ENCODE data around the gene AREL1. TPM values are rescaled to one million over a fixed set of nuclear protein-coding genes. Genes with fewer than 3 reads are reported as not detected.

AREL1 gene
- total RNA-seq, 1 experiment from 2014 or later = 34.2 TPM

DNA sequence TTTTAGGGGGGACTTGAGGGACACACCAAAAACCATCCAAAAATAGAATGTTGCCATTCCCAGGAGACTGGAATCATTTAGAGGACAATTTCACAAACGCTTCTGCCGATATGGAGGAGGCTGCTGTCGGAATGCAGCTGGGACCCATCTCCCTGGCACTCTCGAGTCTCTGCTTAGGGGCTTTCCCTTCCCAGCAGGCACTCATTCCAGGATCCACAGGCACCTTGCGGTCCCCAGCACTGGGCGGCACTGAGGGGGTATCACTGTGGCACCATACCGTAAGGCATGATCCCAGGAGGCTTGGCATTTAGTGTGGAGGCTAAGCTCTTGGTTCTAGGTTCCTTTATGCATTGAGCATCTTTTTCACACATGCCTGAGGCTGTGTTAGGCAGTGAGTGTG is 64.3 kb downstream of the AREL1 start:
- H3K9me3 Mint-ChIP-seq = no peaks in the 10 kb centered on the region
- no peak overlapping the region for H3K4me2 ChIP-seq (ENCODE audit: insufficient read depth, insufficient read length, low read length)
- H3K14ac ChIP-seq (ENCODE audit: insufficient read depth, low read length) = no peak overlapping the region

More for the DNA sequence above, 64.3 kb downstream of the AREL1 start:
- Mint-ChIP-seq H3K27ac (0 out of 7 replicates have a peak overlapping the region, but pooled peaks of 1 of the 3 experiments have one; percentile 73), H3K4me3 (0 out of 5 replicates have a peak overlapping the region, but pooled peaks of 1 of the 2 experiments have one; percentile 36), H3K27me3 (ENCODE audit: low read depth) (peaks cover 4% of the 10 kb centered on the region), H3K36me3 (ENCODE audit: insufficient read depth in 1 of 3, low read depth in 3 of 3) (peaks cover 0 to 1% (median 0%) of the 10 kb centered on the region in 3 experiments; a peak in 1 of 7 replicates), H3K4me1 (peaks cover 12 to 16% of the 10 kb centered on the region in 2 experiments)
- DNase-seq = no peak
- H3K18ac ChIP-seq (ENCODE audit: insufficient read length, low read depth, low read length) = no peak overlapping the region
- no peak overlapping the region for H2BK15ac ChIP-seq (ENCODE audit: low read depth, low read length)
- TF ChIP-seq, protein P1, sequence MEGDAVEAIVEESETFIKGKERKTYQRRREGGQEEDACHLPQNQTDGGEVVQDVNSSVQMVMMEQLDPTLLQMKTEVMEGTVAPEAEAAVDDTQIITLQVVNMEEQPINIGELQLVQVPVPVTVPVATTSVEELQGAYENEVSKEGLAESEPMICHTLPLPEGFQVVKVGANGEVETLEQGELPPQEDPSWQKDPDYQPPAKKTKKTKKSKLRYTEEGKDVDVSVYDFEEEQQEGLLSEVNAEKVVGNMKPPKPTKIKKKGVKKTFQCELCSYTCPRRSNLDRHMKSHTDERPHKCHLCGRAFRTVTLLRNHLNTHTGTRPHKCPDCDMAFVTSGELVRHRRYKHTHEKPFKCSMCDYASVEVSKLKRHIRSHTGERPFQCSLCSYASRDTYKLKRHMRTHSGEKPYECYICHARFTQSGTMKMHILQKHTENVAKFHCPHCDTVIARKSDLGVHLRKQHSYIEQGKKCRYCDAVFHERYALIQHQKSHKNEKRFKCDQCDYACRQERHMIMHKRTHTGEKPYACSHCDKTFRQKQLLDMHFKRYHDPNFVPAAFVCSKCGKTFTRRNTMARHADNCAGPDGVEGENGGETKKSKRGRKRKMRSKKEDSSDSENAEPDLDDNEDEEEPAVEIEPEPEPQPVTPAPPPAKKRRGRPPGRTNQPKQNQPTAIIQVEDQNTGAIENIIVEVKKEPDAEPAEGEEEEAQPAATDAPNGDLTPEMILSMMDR (conservative IDR thresholded peaks at IDR 0.05) = no peak
- no peak overlapping the region for H3K4ac ChIP-seq (ENCODE audit: low read depth, low read length)
- H3K79me1 ChIP-seq (ENCODE audit: insufficient read depth, low read depth, low read length, poor library complexity, severe bottlenecking) = no peaks in the 10 kb centered on the region
- H4K91ac ChIP-seq (ENCODE audit: insufficient read length, low read depth, low read length) = no peak overlapping the region
- H2AK5ac ChIP-seq (ENCODE audit: insufficient read length, low read length) = no peak overlapping the region
- H3K9me3 ChIP-seq (ENCODE audit: control insufficient read depth, low read depth, low read length) = no peaks in the 10 kb centered on the region
- no peak overlapping the region for H2BK120ac ChIP-seq (ENCODE audit: low read depth, low read length, poor library complexity, severe bottlenecking)
- no peak overlapping the region for H2BK20ac ChIP-seq (ENCODE audit: low read depth, low read length, poor library complexity, severe bottlenecking)
- H3K27ac ChIP-seq (ENCODE audit: insufficient read length, low read depth, low read length) = no peak overlapping the region
- no peak overlapping the region for H3K9ac ChIP-seq (ENCODE audit: extremely low read depth, insufficient read length, low read length)
- no peaks in the 10 kb centered on the region for H3K4me1 ChIP-seq (ENCODE audit: insufficient read depth, low read length)
- no peaks in the 10 kb centered on the region for H3K79me2 ChIP-seq (ENCODE audit: insufficient read depth, low read length)
- no peak overlapping the region for H3K23ac ChIP-seq (ENCODE audit: insufficient read length, low read depth, low read length)
- H3K23me2 ChIP-seq (ENCODE audit: insufficient read length, low read depth, low read length, poor library complexity, severe bottlenecking) = no peaks in the 10 kb centered on the region
- no peak overlapping the region for H4K5ac ChIP-seq (ENCODE audit: insufficient read length, low read depth, low read length)
- H4K8ac ChIP-seq (replicated peaks; ENCODE audit: insufficient read length, low read depth, low read length) = no peak overlapping the region
- H4K20me1 ChIP-seq (ENCODE audit: control insufficient read depth, insufficient read depth, insufficient read length) = peaks cover 2% of the 10 kb centered on the region
- H3K56ac ChIP-seq (ENCODE audit: insufficient read length, low read depth, low read length) = no peak overlapping the region
- no peak overlapping the region for H3T11ph ChIP-seq (ENCODE audit: low read length)
- no peaks in the 10 kb centered on the region for H3K27me3 ChIP-seq (ENCODE audit: insufficient read depth, low read length)
- H2AFZ ChIP-seq (ENCODE audit: low read length) = no peak overlapping the region
- no CpG with 5 or more reads among the region's 7 CpGs for WGBS (ENCODE audit: extremely low coverage, insufficient read length, low lambda C conversion rate)
- no peak overlapping the region for H2BK5ac ChIP-seq (ENCODE audit: insufficient read length, low read length)
- H2BK12ac ChIP-seq (ENCODE audit: insufficient read length, low read depth, low read length) = no peak overlapping the region
